DMS79 treated with DMSO at 0.1 percent for 48 hours (cell line): Measurements from ENCODE around the gene MANBA.
"Not testable (repeated sequence)": the region's sequence is repeated elsewhere in the genome, so short reads cannot be mapped to it uniquely, and the experiment has no call there.

Source experiments
- DNase-seq: peaks from one replicate; lab custom pipeline; 2025; lab: John Stamatoyannopoulos, UW

Gene MANBA

GRCh38 chr4:102722740-102723139, 38.0 kb downstream of the MANBA start:
- DNase-seq, result no peak

GRCh38 chr4:102718833-102719575, 41.8 kb downstream of the MANBA start:
- DNase-seq, result not testable (repeated sequence)

GRCh38 chr4:102717448-102718092, 43.2 kb downstream of the MANBA start:
- peak; percentile 11 for DNase-seq

GRCh38 chr4:102715057-102715456, 45.7 kb downstream of the MANBA start:
- no peak for DNase-seq

GRCh38 chr4:102713774-102714173, 47.0 kb downstream of the MANBA start:
- DNase-seq, result not testable (repeated sequence)

- DNase-seq, result no peak
Measured at GRCh38 chr4:102713096-102713495, 47.7 kb downstream of the MANBA start.

GRCh38 chr4:102710986-102711385, 49.8 kb downstream of the MANBA start:
- DNase-seq, result no peak

- not testable (repeated sequence) for DNase-seq
Measured at GRCh38 chr4:102709060-102709459, 51.7 kb downstream of the MANBA start.

GRCh38 chr4:102707150-102707549, 53.6 kb downstream of the MANBA start:
- DNase-seq, result no peak

- no peak for DNase-seq
Measured at GRCh38 chr4:102705391-102705935, 55.3 kb downstream of the MANBA start.

- no peak for DNase-seq
Measured at GRCh38 chr4:102696758-102697157, 64.0 kb downstream of the MANBA start.

GRCh38 chr4:102694791-102695190, 66.0 kb downstream of the MANBA start:
- no peak for DNase-seq

GRCh38 chr4:102693861-102694260, 66.9 kb downstream of the MANBA start:
- no peak for DNase-seq

GRCh38 chr4:102693262-102693850, 67.4 kb downstream of the MANBA start:
- no peak for DNase-seq

GRCh38 chr4:102692474-102692873, 68.3 kb downstream of the MANBA start:
- DNase-seq, result no peak

GRCh38 chr4:102687982-102688433, 72.8 kb downstream of the MANBA start:
- no peak for DNase-seq

GRCh38 chr4:102687373-102687981, 73.3 kb downstream of the MANBA start:
- DNase-seq, result no peak

GRCh38 chr4:102685768-102686167, 75.0 kb downstream of the MANBA start:
- no peak for DNase-seq

- no peak for DNase-seq
Measured at GRCh38 chr4:102684610-102685052, 76.1 kb downstream of the MANBA start.

GRCh38 chr4:102683881-102684609, 76.7 kb downstream of the MANBA start:
- DNase-seq, result no peak

GRCh38 chr4:102678695-102679335, 82.0 kb downstream of the MANBA start:
- DNase-seq, result no peak
